Measurements from ENCODE around the gene CTNNAL1.

Gene CTNNAL1

DNA sequence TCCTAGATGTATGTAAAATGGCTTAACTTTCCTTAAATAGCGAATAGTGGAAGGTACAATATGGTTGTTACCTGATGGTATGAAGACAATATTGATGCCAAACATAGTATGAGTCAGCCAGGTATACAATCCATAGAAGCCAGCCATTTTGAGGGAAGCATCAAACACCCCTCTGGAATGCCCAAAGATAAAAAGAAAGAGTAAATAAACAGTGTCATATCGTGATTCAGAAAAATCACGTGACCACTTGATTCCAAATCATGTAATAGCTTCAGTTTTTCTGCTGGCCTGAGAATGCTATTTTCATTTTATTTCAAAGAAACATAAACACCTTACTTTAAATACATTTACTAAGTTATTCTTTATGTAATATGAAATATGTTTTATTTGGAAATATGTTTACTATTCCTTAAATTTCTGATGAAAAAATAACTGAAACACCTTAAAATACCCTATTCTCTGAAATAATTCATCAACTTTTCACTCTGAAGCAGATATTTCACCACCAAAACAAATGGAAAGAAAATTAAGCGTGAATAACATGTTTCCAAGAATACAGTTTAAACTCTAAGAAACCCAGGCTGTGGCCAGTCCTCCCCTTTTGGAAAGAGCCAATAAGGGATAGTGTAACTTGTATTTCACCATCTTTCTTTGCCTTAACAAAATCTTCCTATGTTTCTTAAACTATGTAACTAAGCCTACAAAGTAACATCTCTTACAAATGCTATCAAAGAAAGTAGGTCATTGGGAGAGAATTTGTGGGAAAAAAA lies 24.8 kb upstream of the CTNNAL1 start:
- CTCF ChIA-PET, result no interaction called here
- H3K27ac ChIP-seq (ENCODE audit: insufficient read depth in 1 of 2, low read depth in 1 of 2, low read length in 2 of 2, poor library complexity in 1 of 2, severe bottlenecking in 2 of 2), result no peak overlapping the region

DNA sequence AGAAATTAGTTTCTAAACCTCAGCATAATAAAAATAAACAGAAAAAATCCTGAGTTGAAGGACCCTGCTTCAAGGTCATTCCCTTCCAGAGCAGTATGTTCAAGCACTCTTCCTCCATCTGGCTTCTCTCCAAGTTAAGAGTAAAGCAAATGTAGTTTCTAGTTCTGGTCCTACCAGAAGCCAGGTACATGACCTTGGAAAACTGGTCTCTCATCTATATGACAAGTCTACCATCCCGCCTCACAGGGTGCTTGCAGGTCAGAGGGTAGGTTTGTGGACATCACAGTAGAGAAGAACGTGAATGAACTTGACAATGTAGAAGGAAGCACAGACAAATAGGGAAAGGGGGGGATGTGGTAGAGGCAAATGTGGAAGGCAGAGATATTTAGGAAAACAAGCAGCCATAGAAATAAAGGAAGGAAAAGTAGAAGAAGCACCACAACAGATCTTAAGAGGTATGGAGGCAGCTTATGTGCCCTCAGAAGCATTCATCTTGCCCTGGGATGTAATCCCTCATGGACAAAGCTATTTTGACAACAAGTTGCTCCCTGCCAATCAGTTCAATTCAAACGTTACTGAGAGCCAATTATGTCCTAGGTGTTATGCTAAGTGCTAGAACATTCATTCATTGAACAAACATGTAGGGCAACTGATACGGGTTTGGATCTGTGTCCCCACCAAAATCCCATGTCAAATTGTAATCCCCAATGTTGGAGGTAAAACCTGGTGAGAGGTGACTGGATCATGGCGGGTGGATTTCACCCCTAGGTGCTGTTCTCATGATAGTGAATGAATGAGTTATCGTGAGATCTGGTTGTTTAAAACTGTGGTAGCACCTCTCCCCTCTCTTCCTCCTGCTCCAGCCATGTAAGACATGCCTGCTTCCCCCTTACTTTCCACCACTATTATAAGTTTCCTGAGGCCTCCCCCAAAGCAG lies 23.7 kb upstream of the CTNNAL1 start:
- peaks cover 29 to 61% (median 44%) of the 10 kb centered on the region in 4 experiments for H3K36me3 ChIP-seq (ENCODE audit: control insufficient read depth in 4 of 4, insufficient read depth in 4 of 4, low read length in 3 of 4)
- no peaks in the 10 kb centered on the region for H3K27me3 ChIP-seq (replicated peaks in 2 of 5; ENCODE audit: control insufficient read depth in 4 of 5, insufficient read depth in 5 of 5, low read length in 4 of 5)
- H3K27ac ChIP-seq (ENCODE audit: insufficient read depth in 1 of 2, low read depth in 1 of 2, low read length in 2 of 2, poor library complexity in 1 of 2, severe bottlenecking in 2 of 2), result no peak overlapping the region
- WGBS (ENCODE audit: insufficient coverage), result 100% methylated on average over 3 of the region's 6 CpGs
- H3K4me1 ChIP-seq (ENCODE audit: control extremely low read depth in 1 of 4, control insufficient read depth in 4 of 4, insufficient read depth in 4 of 4, low read length in 3 of 4), result no peaks in the 10 kb centered on the region
- CTCF ChIA-PET, result no interaction called here
- H3K9me3 ChIP-seq (ENCODE audit: control extremely low read depth in 1 of 5, control insufficient read depth in 4 of 5, insufficient read depth in 2 of 5, low read depth in 1 of 5, low read length in 4 of 5), result peaks cover 0 to 3% (median 0%) of the 10 kb centered on the region in 5 experiments
- POLR2A ChIA-PET, result interaction anchor here (1.2 kb wide), 1 partner anchor 10 kb away, joined by 5 read pairs; no protein-coding TSS in a partner anchor
- DNase-seq, result no peak
- no peak overlapping the region for H3K4me3 ChIP-seq (ENCODE audit: control insufficient read depth in 1 of 7, extremely low read depth in 1 of 7, insufficient read depth in 4 of 7, low read depth in 2 of 7, low read length in 6 of 7)

More for the DNA sequence above, 24.8 kb upstream of the CTNNAL1 start:
- H3K27me3 ChIP-seq (replicated peaks in 2 of 5; ENCODE audit: control insufficient read depth in 4 of 5, insufficient read depth in 5 of 5, low read length in 4 of 5), result no peaks in the 10 kb centered on the region
- no peak for DNase-seq
- peaks cover 0 to 8% (median 0%) of the 10 kb centered on the region in 5 experiments for H3K9me3 ChIP-seq (ENCODE audit: control extremely low read depth in 1 of 5, control insufficient read depth in 4 of 5, insufficient read depth in 2 of 5, low read depth in 1 of 5, low read length in 4 of 5)
- H3K36me3 ChIP-seq (ENCODE audit: control insufficient read depth in 4 of 4, insufficient read depth in 4 of 4, low read length in 3 of 4), result peaks cover 31 to 66% (median 47%) of the 10 kb centered on the region in 4 experiments
- POLR2A ChIA-PET, result interaction anchor here (1.2 kb wide), 1 partner anchor 9 kb away, joined by 5 read pairs; no protein-coding TSS in a partner anchor
- no peaks in the 10 kb centered on the region for H3K4me1 ChIP-seq (ENCODE audit: control extremely low read depth in 1 of 4, control insufficient read depth in 4 of 4, insufficient read depth in 4 of 4, low read length in 3 of 4)
- 100% methylated on average over 1 of the region's 4 CpGs for WGBS (ENCODE audit: insufficient coverage)
- H3K4me3 ChIP-seq (ENCODE audit: control insufficient read depth in 1 of 7, extremely low read depth in 1 of 7, insufficient read depth in 4 of 7, low read depth in 2 of 7, low read length in 6 of 7), result no peak overlapping the region

DNA sequence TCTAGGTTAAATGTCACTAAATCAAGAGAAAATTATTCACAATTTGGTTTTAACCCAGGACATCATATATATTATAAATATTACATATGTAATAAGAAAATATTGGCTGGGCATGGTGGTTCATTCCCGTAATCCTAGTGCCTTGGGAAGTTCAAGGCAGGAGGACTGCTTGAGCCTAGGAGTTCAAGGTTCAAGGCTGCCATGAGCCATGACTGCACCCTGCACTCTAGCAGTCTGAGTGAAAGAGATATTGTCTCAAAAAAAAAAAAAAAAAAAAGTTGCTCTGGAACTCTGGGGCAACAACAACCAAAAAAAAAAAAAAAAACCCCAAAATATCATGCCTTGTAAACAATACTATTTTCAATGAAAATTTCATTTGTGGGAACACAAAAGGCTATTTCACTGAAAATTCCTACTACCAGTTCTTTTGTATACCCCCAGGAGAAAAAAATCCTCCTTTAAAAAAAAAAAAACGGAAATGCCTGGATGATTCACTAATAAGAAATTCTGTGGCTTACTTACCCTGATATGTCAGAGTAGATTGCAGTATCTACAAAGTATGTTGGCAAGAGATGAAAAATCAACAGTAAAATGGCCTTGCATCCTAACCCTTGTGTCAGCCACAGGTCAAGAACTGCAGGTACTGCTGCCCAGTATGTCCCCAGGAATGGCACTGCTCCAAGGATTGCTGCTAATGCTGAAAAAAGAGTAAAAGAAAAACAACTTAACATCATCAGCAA lies 22.6 kb upstream of the CTNNAL1 start:
- H3K4me1 ChIP-seq (ENCODE audit: control extremely low read depth in 1 of 4, control insufficient read depth in 4 of 4, insufficient read depth in 4 of 4, low read length in 3 of 4), result no peaks in the 10 kb centered on the region
- DNase-seq, result no peak
- H3K36me3 ChIP-seq (ENCODE audit: control insufficient read depth in 4 of 4, insufficient read depth in 4 of 4, low read length in 3 of 4), result peaks cover 25 to 62% (median 39%) of the 10 kb centered on the region in 4 experiments
- POLR2A ChIA-PET, result no interaction called here
- no peak overlapping the region for H3K27ac ChIP-seq (ENCODE audit: insufficient read depth in 1 of 2, low read depth in 1 of 2, low read length in 2 of 2, poor library complexity in 1 of 2, severe bottlenecking in 2 of 2)
- H3K9me3 ChIP-seq (ENCODE audit: control extremely low read depth in 1 of 5, control insufficient read depth in 4 of 5, insufficient read depth in 2 of 5, low read depth in 1 of 5, low read length in 4 of 5), result peaks cover 0 to 3% (median 0%) of the 10 kb centered on the region in 5 experiments
- CTCF ChIA-PET, result no interaction called here
- no peaks in the 10 kb centered on the region for H3K27me3 ChIP-seq (replicated peaks in 2 of 5; ENCODE audit: control insufficient read depth in 4 of 5, insufficient read depth in 5 of 5, low read length in 4 of 5)
- H3K4me3 ChIP-seq (ENCODE audit: control insufficient read depth in 1 of 7, extremely low read depth in 1 of 7, insufficient read depth in 4 of 7, low read depth in 2 of 7, low read length in 6 of 7), result no peak overlapping the region
- WGBS (ENCODE audit: insufficient coverage), result no CpG with 5 or more reads among the region's 2 CpGs

DNA sequence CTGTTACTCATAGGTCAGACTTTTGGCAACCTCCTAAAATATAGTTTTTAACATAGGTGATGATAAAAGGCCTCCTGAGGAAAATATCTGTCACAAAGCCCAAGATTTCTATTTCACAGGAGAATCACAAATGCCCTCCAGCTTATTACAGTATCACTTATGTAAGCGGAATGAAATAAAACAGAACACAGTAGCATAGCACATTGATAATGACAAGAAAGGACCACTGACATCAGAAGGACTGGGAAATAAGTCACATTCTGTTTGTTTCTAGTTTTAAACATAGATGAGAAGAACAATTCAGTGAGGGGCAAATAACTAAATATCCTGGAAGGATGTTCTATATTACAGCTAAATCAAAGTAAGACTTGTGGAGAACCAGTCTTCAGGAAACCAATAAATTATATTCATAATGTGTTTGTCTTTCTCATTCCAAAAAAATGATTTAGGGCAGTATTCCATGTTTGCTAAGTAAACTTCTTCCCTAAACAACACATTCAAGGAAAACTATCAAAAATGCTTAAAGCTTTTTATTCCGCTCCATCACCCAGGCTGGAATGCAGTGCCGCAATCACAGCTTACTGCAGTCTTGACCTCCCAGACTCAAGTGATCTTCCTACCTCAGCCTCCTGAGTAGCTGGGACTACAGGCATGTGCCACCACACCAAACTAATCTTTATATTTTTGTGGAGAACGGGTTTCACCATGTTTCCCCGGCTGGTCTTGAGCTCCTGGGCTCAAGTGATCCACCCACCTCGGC lies 20.8 kb upstream of the CTNNAL1 start:
- ChIA-PET CTCF (no interaction called here), POLR2A (no interaction called here)
- DNase-seq, result no peak
- Histone ChIP-seq H3K4me3 (ENCODE audit: control insufficient read depth in 1 of 7, extremely low read depth in 1 of 7, insufficient read depth in 4 of 7, low read depth in 2 of 7, low read length in 6 of 7) (no peak overlapping the region), H3K36me3 (ENCODE audit: control insufficient read depth in 4 of 4, insufficient read depth in 4 of 4, low read length in 3 of 4) (peaks cover 18 to 68% (median 36%) of the 10 kb centered on the region in 4 experiments), H3K27ac (ENCODE audit: insufficient read depth in 1 of 2, low read depth in 1 of 2, low read length in 2 of 2, poor library complexity in 1 of 2, severe bottlenecking in 2 of 2) (no peak overlapping the region), H3K27me3 (replicated peaks in 2 of 5; ENCODE audit: control insufficient read depth in 4 of 5, insufficient read depth in 5 of 5, low read length in 4 of 5) (no peaks in the 10 kb centered on the region), H3K4me1 (ENCODE audit: control extremely low read depth in 1 of 4, control insufficient read depth in 4 of 4, insufficient read depth in 4 of 4, low read length in 3 of 4) (no peaks in the 10 kb centered on the region), H3K9me3 (ENCODE audit: control extremely low read depth in 1 of 5, control insufficient read depth in 4 of 5, insufficient read depth in 2 of 5, low read depth in 1 of 5, low read length in 4 of 5) (no peaks in the 10 kb centered on the region)
- 94% methylated on average over 2 of the region's 6 CpGs for WGBS (ENCODE audit: insufficient coverage)

DNA sequence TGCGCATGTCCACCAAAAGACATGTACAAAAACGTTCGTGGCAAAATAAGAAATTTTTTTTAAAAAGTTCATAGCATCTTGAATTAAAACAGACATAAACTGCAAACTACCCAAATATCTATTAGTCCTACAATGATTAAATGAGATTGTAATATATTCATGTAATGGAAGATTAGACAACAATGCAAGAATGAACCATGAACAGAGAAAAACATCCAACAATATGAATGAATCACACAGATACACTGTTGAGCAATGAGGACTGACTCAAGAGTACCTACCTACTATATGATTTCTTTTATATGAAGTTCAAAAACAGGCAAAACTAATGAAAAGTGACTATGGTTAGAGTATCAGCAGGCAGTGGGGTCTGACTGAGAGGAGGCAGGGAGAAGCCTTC lies 17.9 kb upstream of the CTNNAL1 start:
- ChIA-PET CTCF (no interaction called here), POLR2A (no interaction called here)
- H3K4me3 ChIP-seq (ENCODE audit: control insufficient read depth in 1 of 7, extremely low read depth in 1 of 7, insufficient read depth in 4 of 7, low read depth in 2 of 7, low read length in 6 of 7), result no peak overlapping the region
- H3K27me3 ChIP-seq (replicated peaks in 2 of 5; ENCODE audit: control insufficient read depth in 4 of 5, insufficient read depth in 5 of 5, low read length in 4 of 5), result no peaks in the 10 kb centered on the region
- WGBS (ENCODE audit: insufficient coverage), result no CpG with 5 or more reads among the region's 3 CpGs
- peaks cover 14 to 54% (median 26%) of the 10 kb centered on the region in 4 experiments for H3K36me3 ChIP-seq (ENCODE audit: control insufficient read depth in 4 of 4, insufficient read depth in 4 of 4, low read length in 3 of 4)
- H3K4me1 ChIP-seq (ENCODE audit: control extremely low read depth in 1 of 4, control insufficient read depth in 4 of 4, insufficient read depth in 4 of 4, low read length in 3 of 4), result no peaks in the 10 kb centered on the region
- H3K9me3 ChIP-seq (ENCODE audit: control extremely low read depth in 1 of 5, control insufficient read depth in 4 of 5, insufficient read depth in 2 of 5, low read depth in 1 of 5, low read length in 4 of 5), result no peaks in the 10 kb centered on the region
- DNase-seq, result no peak
- H3K27ac ChIP-seq (ENCODE audit: insufficient read depth in 1 of 2, low read depth in 1 of 2, low read length in 2 of 2, poor library complexity in 1 of 2, severe bottlenecking in 2 of 2), result no peak overlapping the region

DNA sequence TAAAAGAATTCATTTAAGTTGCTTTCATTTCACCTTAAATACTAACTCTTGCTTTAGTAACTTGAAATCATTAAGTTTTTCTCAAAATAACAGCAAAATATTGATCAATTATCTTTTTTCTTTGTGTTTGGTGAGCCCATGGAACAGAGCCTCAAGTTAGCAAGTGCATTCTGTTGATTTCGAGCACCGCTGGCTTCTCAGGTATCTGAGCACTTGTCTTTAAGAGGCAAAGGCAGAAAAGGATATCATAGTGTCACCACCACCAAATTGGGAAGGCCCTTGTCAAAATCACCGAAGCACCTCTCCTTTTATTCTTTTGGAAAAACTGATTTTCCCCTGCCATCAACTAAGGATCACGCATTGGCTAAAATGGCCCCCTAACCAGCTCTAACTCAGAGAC lies 17.1 kb upstream of the CTNNAL1 start:
- Histone ChIP-seq H3K4me1 (ENCODE audit: control extremely low read depth in 1 of 4, control insufficient read depth in 4 of 4, insufficient read depth in 4 of 4, low read length in 3 of 4) (no peaks in the 10 kb centered on the region), H3K9me3 (ENCODE audit: control extremely low read depth in 1 of 5, control insufficient read depth in 4 of 5, insufficient read depth in 2 of 5, low read depth in 1 of 5, low read length in 4 of 5) (no peaks in the 10 kb centered on the region), H3K4me3 (ENCODE audit: control insufficient read depth in 1 of 7, extremely low read depth in 1 of 7, insufficient read depth in 4 of 7, low read depth in 2 of 7, low read length in 6 of 7) (no peak overlapping the region), H3K27ac (ENCODE audit: insufficient read depth in 1 of 2, low read depth in 1 of 2, low read length in 2 of 2, poor library complexity in 1 of 2, severe bottlenecking in 2 of 2) (no peak overlapping the region), H3K36me3 (ENCODE audit: control insufficient read depth in 4 of 4, insufficient read depth in 4 of 4, low read length in 3 of 4) (peaks cover 11 to 53% (median 23%) of the 10 kb centered on the region in 4 experiments), H3K27me3 (replicated peaks in 2 of 5; ENCODE audit: control insufficient read depth in 4 of 5, insufficient read depth in 5 of 5, low read length in 4 of 5) (no peaks in the 10 kb centered on the region)
- ChIA-PET POLR2A (no interaction called here), CTCF (no interaction called here)
- DNase-seq, result no peak
- WGBS (ENCODE audit: insufficient coverage), result 100% methylated on average over 3 of the region's 4 CpGs
